Upper lobe of right lung (tissue), 1 donor: Measurements from ENCODE around the gene NPAS3. TPM values are rescaled to one million over a fixed set of nuclear protein-coding genes. Genes with fewer than 3 reads are reported as not detected.
A peak's percentile ranks its signal among the peaks of the same experiment; 100 is the strongest.

Source experiments
- ATAC-seq: fragments of 200-7000 bp; cut with Tn5 transposase; one replicate; pipeline ENCODE4 v1.9.1; 2020; ENCODE audit warnings: mild to moderate bottlenecking, moderate library complexity
- DNase-seq: peaks from one replicate; pipeline ENCODE4 v3.0.0-alpha.2; 2020
- H3K27ac ChIP-seq: fragments of 200-600 bp; one replicate; pipeline ENCODE4 v1.8.0; 2022
- H3K27me3 ChIP-seq: fragments of 200-600 bp; one replicate; pipeline ENCODE4 v1.8.0; 2022; ENCODE audit warnings: mild to moderate bottlenecking
- H3K36me3 ChIP-seq: fragments of 200-600 bp; one replicate; pipeline ENCODE4 v1.8.0; 2022
- H3K4me1 ChIP-seq: fragments of 200-600 bp; one replicate; pipeline ENCODE4 v1.8.0; 2022
- H3K4me3 ChIP-seq: fragments of 200-600 bp; one replicate; pipeline ENCODE4 v1.8.0; 2022; ENCODE audit warnings: mild to moderate bottlenecking
- H3K9me3 ChIP-seq: fragments of 200-600 bp; one replicate; pipeline ENCODE4 v1.8.0; 2022
- CTCF ChIP-seq: fragments of 200-600 bp; IDR thresholded peaks from one replicate; pipeline ENCODE4 v1.8.0; 2022; ENCODE audit warnings: antibody characterized with exemption
- intact Hi-C: fragments of 100-400 bp; cut with DNase I; formaldehyde crosslinking; loops from one replicate; pipeline ENCODE4 v1.11.0; 2022
- total RNA-seq: library from RNA; stranded (reverse); fragmentation: NEBNext Ultra II Directional; extraction: Animal tissue kit (Norgen Biotek cat#: 25700); gene quantifications from one replicate; pipeline ENCODE4 v1.2.1, GENCODE V29; 2021
- donor health status: DM: no; HTN: yes; CAD: no; lungs with severe emphysema.

The NPAS3 gene
- total RNA-seq, 1 donor from 2014 or later, result 1.2 TPM

- no peak for ATAC-seq
- intact Hi-C loops, result no loop called here
- no peak overlapping the region for H3K4me3 ChIP-seq
- no peak overlapping the region for H3K27ac ChIP-seq
- TF ChIP-seq CTCF, result no peak
- H3K36me3 ChIP-seq, result no peaks in the 10 kb centered on the region
- DNase-seq, result no peak
- no peaks in the 10 kb centered on the region for H3K27me3 ChIP-seq
- no peaks in the 10 kb centered on the region for H3K4me1 ChIP-seq
- no peaks in the 10 kb centered on the region for H3K9me3 ChIP-seq
Observed at GRCh38 chr14:33508126-33509062, 569.7 kb downstream of the NPAS3 start.

GRCh38 chr14:33509454-33509853 is 570.8 kb downstream of the NPAS3 start:
- Histone ChIP-seq H3K4me1 (no peaks in the 10 kb centered on the region), H3K9me3 (no peaks in the 10 kb centered on the region), H3K4me3 (no peak overlapping the region), H3K36me3 (no peaks in the 10 kb centered on the region), H3K27me3 (no peaks in the 10 kb centered on the region), H3K27ac (no peak overlapping the region)
- no peak for TF ChIP-seq CTCF
- intact Hi-C loops, result no loop called here
- DNase-seq, result no peak
- peak; percentile 87 for ATAC-seq

DNA sequence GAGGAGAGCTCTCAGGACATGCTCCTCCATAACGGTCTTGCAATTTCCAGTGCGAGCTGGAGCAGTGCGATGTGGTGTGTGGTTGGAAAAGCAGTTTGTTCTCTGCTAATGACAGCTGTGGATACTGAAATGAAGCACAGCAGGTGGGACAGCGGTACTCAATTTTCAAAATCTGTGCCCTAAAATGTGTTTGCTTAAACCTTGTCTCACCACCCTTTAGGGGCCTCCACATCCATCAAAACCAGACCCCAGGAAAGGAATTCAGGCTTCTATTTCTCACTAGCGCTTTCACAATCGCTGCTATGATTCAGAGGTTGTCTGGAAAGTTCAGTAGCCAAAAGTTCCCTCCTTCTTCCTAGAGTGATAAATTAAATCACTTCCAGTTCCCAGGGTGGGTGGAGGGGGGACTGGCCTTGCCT is 571.4 kb downstream of the NPAS3 start:
- ATAC-seq (no peak), DNase-seq (no peak)
- Histone ChIP-seq H3K4me1 (no peaks in the 10 kb centered on the region), H3K4me3 (no peak overlapping the region), H3K36me3 (no peaks in the 10 kb centered on the region), H3K9me3 (no peaks in the 10 kb centered on the region), H3K27me3 (no peaks in the 10 kb centered on the region), H3K27ac (no peak overlapping the region)
- TF ChIP-seq CTCF, result no peak
- intact Hi-C loops, result no loop called here

- Histone ChIP-seq H3K27me3 (no peaks in the 10 kb centered on the region), H3K4me3 (no peak overlapping the region), H3K4me1 (no peaks in the 10 kb centered on the region), H3K36me3 (no peaks in the 10 kb centered on the region), H3K9me3 (no peaks in the 10 kb centered on the region), H3K27ac (no peak overlapping the region)
- intact Hi-C loops, result no loop called here
- ATAC-seq (no peak), DNase-seq (no peak)
- no peak for TF ChIP-seq CTCF
Observed at GRCh38 chr14:33510991-33511390, 572.3 kb downstream of the NPAS3 start.

- no peaks in the 10 kb centered on the region for H3K4me1 ChIP-seq
- intact Hi-C loops, result no loop called here
- H3K36me3 ChIP-seq, result no peaks in the 10 kb centered on the region
- no peak overlapping the region for H3K4me3 ChIP-seq
- H3K27me3 ChIP-seq, result no peaks in the 10 kb centered on the region
- no peak for ATAC-seq
- no peak overlapping the region for H3K27ac ChIP-seq
- TF ChIP-seq CTCF, result no peak
- H3K9me3 ChIP-seq, result no peaks in the 10 kb centered on the region
- DNase-seq, result no peak
Observed at GRCh38 chr14:33511851-33512640, 573.4 kb downstream of the NPAS3 start.
